Glutamatergic neuron (in vitro differentiated cells): Measurements from ENCODE around the gene PACRG. TPM values are rescaled to one million over a fixed set of nuclear protein-coding genes. Genes with fewer than 3 reads are reported as not detected.

Source experiments
- DNase-seq: peaks from one replicate; pipeline ENCODE4 v3.0.0; 2022
- H3K27ac Mint-ChIP-seq: one replicate; pipeline ENCODE4 v1.8.0; 2020; ENCODE audit warnings: mild to moderate bottlenecking, mixed read lengths, inconsistent platforms; ENCODE audit not compliant: unreplicated experiment
- H3K27me3 Mint-ChIP-seq: one replicate; pipeline ENCODE4 v1.8.0; 2020; ENCODE audit warnings: mild to moderate bottlenecking, moderate library complexity, mixed read lengths, inconsistent platforms; ENCODE audit not compliant: unreplicated experiment
- H3K36me3 Mint-ChIP-seq: one replicate; pipeline ENCODE4 v1.8.0; 2020; ENCODE audit warnings: mild to moderate bottlenecking, mixed read lengths, inconsistent platforms; ENCODE audit not compliant: unreplicated experiment
- H3K4me1 Mint-ChIP-seq: one replicate; pipeline ENCODE4 v1.8.0; 2020; ENCODE audit warnings: mild to moderate bottlenecking, low read depth, mixed read lengths, inconsistent platforms; ENCODE audit not compliant: unreplicated experiment
- H3K4me3 Mint-ChIP-seq: one replicate; pipeline ENCODE4 v1.8.0; 2020; ENCODE audit warnings: mild to moderate bottlenecking, mixed read lengths, inconsistent platforms; ENCODE audit not compliant: unreplicated experiment
- H3K9me3 Mint-ChIP-seq: one replicate; pipeline ENCODE4 v1.8.0; 2020; ENCODE audit warnings: mild to moderate bottlenecking, moderate library complexity, mixed read lengths, inconsistent platforms; ENCODE audit not compliant: unreplicated experiment
- total RNA-seq: library from RNA; stranded (reverse); fragmentation: NEBNext Ultra II Directional; extraction: Animal tissue kit (Norgen Biotek cat#: 25700); gene quantifications from one replicate; pipeline ENCODE4 v1.2.1, GENCODE V29; 2021; ENCODE audit not compliant: unreplicated experiment
- TF ChIP-seq, protein P1 (sequence below): fragments of 200-600 bp; sonication (generic); IDR thresholded peaks from one replicate; pipeline ENCODE4 v1.5.0; 2021; ENCODE audit not compliant: partially characterized antibody, unreplicated experiment

PACRG gene
- total RNA-seq, 1 donor from 2014 or later = not detected

DNA sequence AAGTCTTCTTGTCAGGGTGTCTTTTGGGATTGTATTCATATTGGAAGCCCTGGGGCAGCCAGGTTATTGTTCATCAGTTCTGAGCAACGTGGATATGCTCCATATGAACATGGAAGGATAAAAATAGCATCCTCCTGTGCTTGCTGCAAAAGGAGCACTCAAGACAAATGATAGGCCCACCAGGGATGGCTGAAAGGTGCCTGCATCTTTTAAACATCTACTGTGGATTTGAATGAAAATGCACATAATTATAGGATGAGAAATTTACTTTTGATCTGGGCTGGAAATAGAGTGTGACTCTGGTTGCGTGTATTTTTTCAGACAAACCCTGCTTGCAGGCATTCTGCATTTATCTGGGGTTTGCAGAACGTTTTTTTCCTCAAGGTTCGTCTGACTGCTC, 299.1 kb downstream of the PACRG start:
- H3K27me3 Mint-ChIP-seq = peaks cover 2% of the 10 kb centered on the region
- H3K4me1 Mint-ChIP-seq = no peaks in the 10 kb centered on the region
- DNase-seq = no peak
- TF ChIP-seq, protein P1, sequence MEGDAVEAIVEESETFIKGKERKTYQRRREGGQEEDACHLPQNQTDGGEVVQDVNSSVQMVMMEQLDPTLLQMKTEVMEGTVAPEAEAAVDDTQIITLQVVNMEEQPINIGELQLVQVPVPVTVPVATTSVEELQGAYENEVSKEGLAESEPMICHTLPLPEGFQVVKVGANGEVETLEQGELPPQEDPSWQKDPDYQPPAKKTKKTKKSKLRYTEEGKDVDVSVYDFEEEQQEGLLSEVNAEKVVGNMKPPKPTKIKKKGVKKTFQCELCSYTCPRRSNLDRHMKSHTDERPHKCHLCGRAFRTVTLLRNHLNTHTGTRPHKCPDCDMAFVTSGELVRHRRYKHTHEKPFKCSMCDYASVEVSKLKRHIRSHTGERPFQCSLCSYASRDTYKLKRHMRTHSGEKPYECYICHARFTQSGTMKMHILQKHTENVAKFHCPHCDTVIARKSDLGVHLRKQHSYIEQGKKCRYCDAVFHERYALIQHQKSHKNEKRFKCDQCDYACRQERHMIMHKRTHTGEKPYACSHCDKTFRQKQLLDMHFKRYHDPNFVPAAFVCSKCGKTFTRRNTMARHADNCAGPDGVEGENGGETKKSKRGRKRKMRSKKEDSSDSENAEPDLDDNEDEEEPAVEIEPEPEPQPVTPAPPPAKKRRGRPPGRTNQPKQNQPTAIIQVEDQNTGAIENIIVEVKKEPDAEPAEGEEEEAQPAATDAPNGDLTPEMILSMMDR = no peak
- H3K36me3 Mint-ChIP-seq = peaks cover 14% of the 10 kb centered on the region
- no peak overlapping the region for H3K4me3 Mint-ChIP-seq
- no peak overlapping the region for H3K27ac Mint-ChIP-seq
- H3K9me3 Mint-ChIP-seq = peaks cover 3% of the 10 kb centered on the region

DNA sequence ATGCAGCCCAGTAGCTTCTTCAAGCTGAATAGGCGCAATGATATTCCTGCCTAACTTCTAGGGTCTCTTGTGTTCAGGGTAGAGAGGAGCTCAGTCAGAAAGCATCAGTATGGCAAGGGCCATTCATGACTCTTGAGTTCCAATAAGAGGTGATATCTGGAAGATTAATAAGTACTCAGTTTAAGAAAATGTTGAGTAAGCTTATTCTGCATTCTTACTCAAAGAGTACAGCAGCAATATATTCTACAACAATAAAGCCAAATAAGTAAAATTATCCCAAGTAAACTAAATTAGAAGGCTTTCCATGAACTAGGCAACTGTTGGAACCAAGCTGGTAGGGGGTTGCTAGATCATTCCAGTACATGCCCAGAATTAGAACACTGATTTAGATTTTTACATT, 303.2 kb downstream of the PACRG start:
- no peaks in the 10 kb centered on the region for H3K36me3 Mint-ChIP-seq
- no peak overlapping the region for H3K4me3 Mint-ChIP-seq
- no peak overlapping the region for H3K27ac Mint-ChIP-seq
- no peaks in the 10 kb centered on the region for H3K4me1 Mint-ChIP-seq
- H3K9me3 Mint-ChIP-seq = peaks cover 3% of the 10 kb centered on the region
- no peak for DNase-seq
- peaks cover 2% of the 10 kb centered on the region for H3K27me3 Mint-ChIP-seq
- TF ChIP-seq, protein P1 = no peak

DNA sequence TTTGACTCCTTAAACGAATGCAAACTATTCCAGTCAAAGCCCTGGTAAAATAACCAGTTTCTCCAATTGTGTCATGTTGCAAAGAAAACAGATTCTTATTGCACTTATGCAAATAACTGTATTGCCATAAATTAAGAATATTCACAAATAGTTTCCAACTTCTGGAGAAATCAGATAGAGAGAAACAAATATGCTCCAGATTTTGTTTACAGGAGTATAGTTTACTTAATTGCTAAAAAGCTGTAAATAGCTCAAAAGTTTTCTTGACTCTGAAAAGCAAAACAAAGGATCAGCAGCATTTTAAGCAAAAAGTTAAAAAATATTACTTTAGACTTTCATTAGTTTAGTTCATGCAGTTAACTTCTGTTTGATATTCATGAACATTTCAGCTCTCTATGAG, 304.2 kb downstream of the PACRG start:
- H3K27me3 Mint-ChIP-seq = peaks cover 2% of the 10 kb centered on the region
- no peaks in the 10 kb centered on the region for H3K36me3 Mint-ChIP-seq
- DNase-seq = no peak
- H3K9me3 Mint-ChIP-seq = peaks cover 3% of the 10 kb centered on the region
- H3K4me1 Mint-ChIP-seq = no peaks in the 10 kb centered on the region
- no peak overlapping the region for H3K27ac Mint-ChIP-seq
- TF ChIP-seq, protein P1 = no peak
- H3K4me3 Mint-ChIP-seq = no peak overlapping the region

DNA sequence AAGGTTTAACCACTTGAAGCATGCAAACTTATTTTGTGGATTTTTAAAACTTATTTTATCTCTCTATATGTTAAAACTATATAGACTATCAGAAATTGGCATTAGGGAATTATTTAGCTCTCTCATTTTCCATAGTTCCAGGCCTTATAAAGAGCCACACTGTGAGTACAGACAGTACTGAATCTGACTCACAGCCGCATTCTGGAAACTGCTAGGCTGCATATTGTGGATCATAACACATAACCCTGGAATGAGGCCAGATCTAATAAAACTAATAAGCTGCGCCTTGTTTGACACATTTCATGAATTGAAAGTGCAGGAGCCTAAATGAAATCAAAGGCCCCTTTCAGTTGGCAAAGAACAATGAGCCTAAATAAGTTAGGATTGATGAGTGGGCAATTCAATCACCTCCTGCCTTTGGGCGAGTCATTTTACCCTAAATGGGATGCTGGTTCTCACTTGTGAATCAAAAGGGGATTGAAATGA, 308.4 kb downstream of the PACRG start:
- H3K27ac Mint-ChIP-seq = no peak overlapping the region
- no peaks in the 10 kb centered on the region for H3K4me1 Mint-ChIP-seq
- peaks cover 15% of the 10 kb centered on the region for H3K36me3 Mint-ChIP-seq
- H3K4me3 Mint-ChIP-seq = no peak overlapping the region
- no peaks in the 10 kb centered on the region for H3K9me3 Mint-ChIP-seq
- TF ChIP-seq, protein P1 = no peak
- DNase-seq = no peak
- no peaks in the 10 kb centered on the region for H3K27me3 Mint-ChIP-seq

DNA sequence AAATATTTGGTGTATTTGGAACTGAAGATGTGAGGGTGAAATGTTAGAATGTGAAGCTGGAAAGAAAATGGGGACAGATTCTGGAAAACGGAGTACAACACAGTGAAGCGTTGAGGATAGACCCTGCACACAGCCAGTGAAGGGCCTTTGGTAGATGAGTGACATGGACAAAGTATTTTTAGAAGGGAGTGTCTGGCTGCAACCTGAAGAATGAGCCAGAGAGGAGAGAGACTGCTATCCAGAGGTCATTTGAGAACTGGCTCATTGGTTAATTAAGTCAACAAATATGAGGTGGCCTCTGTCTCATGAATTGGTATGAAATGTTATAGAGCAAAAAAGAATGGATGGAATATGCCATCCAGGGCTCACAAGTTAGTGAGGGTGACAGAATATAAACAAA, 310.5 kb downstream of the PACRG start:
- TF ChIP-seq, protein P1 = no peak
- Mint-ChIP-seq H3K4me1 (no peaks in the 10 kb centered on the region), H3K9me3 (no peaks in the 10 kb centered on the region), H3K4me3 (no peak overlapping the region), H3K27me3 (no peaks in the 10 kb centered on the region), H3K27ac (no peak overlapping the region), H3K36me3 (peaks cover 15% of the 10 kb centered on the region)
- DNase-seq = no peak
